Stimulated activated effector memory CD8-positive, alpha-beta T cell treated with anti-CD3 and anti-CD28 coated beads, Interleukin-12 subunit alpha, Interleukin-12 subunit beta, amount 100 ng/mL, for 72 hours (primary cell): ENCODE results near the gene SH3RF3.
"Not testable (repeated sequence)": the region's sequence is repeated elsewhere in the genome, so short reads cannot be mapped to it uniquely, and the experiment has no call there.

Experiments used
- ATAC-seq: fragments of 150-1000 bp; cut with Tn5 transposase; 2 replicates; pipeline ENCODE4 v1.10.0; 2021
- DNase-seq, 2 donors: peaks; one replicate each; pipeline ENCODE4 v3.0.0; 2021 to 2022; ENCODE audit warnings: low spot score in 2 of 2
- H3K27ac Mint-ChIP-seq: one replicate; pipeline ENCODE4 v1.8.0; 2022; ENCODE audit warnings: mild to moderate bottlenecking, mixed read lengths
- H3K36me3 Mint-ChIP-seq: one replicate; pipeline ENCODE4 v1.8.0; 2022; ENCODE audit warnings: mild to moderate bottlenecking, mixed read lengths
- H3K4me1 Mint-ChIP-seq: one replicate; pipeline ENCODE4 v1.8.0; 2022; ENCODE audit warnings: mixed read lengths
- H3K4me3 Mint-ChIP-seq: one replicate; pipeline ENCODE4 v1.8.0; 2022; ENCODE audit warnings: mild to moderate bottlenecking, mixed read lengths
- H3K9me3 Mint-ChIP-seq: one replicate; pipeline ENCODE4 v1.8.0; 2022; ENCODE audit warnings: mixed read lengths

The SH3RF3 gene

GRCh38 chr2:109213646-109214433, 84.8 kb downstream of the SH3RF3 start:
- DNase-seq (peak; percentile 45 to 76), ATAC-seq (peak; percentile 88)
- Mint-ChIP-seq H3K36me3 (peaks cover 17% of the 10 kb centered on the region), H3K4me1 (peaks cover 82% of the 10 kb centered on the region), H3K4me3 (peak overlapping the region; percentile 55), H3K27ac (peak overlapping the region; percentile 74), H3K9me3 (no peaks in the 10 kb centered on the region)

- Mint-ChIP-seq H3K27ac (peak overlapping the region; percentile 74), H3K9me3 (no peaks in the 10 kb centered on the region), H3K4me1 (peaks cover 83% of the 10 kb centered on the region), H3K36me3 (peaks cover 17% of the 10 kb centered on the region), H3K4me3 (peak overlapping the region; percentile 55)
- ATAC-seq = peak; percentile 19
- DNase-seq = no peak
Measured at GRCh38 chr2:109214651-109215371, 85.8 kb downstream of the SH3RF3 start.

GRCh38 chr2:109215866-109216265, 86.9 kb downstream of the SH3RF3 start:
- no peak overlapping the region for H3K27ac Mint-ChIP-seq
- peaks cover 17% of the 10 kb centered on the region for H3K36me3 Mint-ChIP-seq
- H3K4me1 Mint-ChIP-seq = peaks cover 73% of the 10 kb centered on the region
- no peaks in the 10 kb centered on the region for H3K9me3 Mint-ChIP-seq
- no peak for ATAC-seq
- no peak for DNase-seq
- H3K4me3 Mint-ChIP-seq = peak overlapping the region; percentile 55

- Mint-ChIP-seq H3K4me3 (no peak overlapping the region), H3K4me1 (peaks cover 69% of the 10 kb centered on the region), H3K9me3 (no peaks in the 10 kb centered on the region), H3K27ac (no peak overlapping the region), H3K36me3 (peaks cover 17% of the 10 kb centered on the region)
- ATAC-seq = no peak
- DNase-seq = no peak
Measured at GRCh38 chr2:109216332-109216731, 87.3 kb downstream of the SH3RF3 start.

- H3K4me3 Mint-ChIP-seq = peak overlapping the region; percentile 6
- ATAC-seq (no peak), DNase-seq (no peak)
- no peak overlapping the region for H3K27ac Mint-ChIP-seq
- H3K9me3 Mint-ChIP-seq = no peaks in the 10 kb centered on the region
- H3K36me3 Mint-ChIP-seq = peaks cover 17% of the 10 kb centered on the region
- H3K4me1 Mint-ChIP-seq = peaks cover 62% of the 10 kb centered on the region
Measured at GRCh38 chr2:109217362-109218086, 88.5 kb downstream of the SH3RF3 start.

GRCh38 chr2:109218087-109218791, 89.2 kb downstream of the SH3RF3 start:
- H3K4me3 Mint-ChIP-seq = peak overlapping the region; percentile 6
- no peaks in the 10 kb centered on the region for H3K9me3 Mint-ChIP-seq
- H3K4me1 Mint-ChIP-seq = peaks cover 55% of the 10 kb centered on the region
- H3K27ac Mint-ChIP-seq = no peak overlapping the region
- ATAC-seq = no peak
- no peak for DNase-seq
- peaks cover 14% of the 10 kb centered on the region for H3K36me3 Mint-ChIP-seq

GRCh38 chr2:109218792-109219126, 89.8 kb downstream of the SH3RF3 start:
- no peak overlapping the region for H3K27ac Mint-ChIP-seq

GRCh38 chr2:109220860-109221259, 91.9 kb downstream of the SH3RF3 start:
- DNase-seq (no peak), ATAC-seq (no peak)
- H3K27ac Mint-ChIP-seq = no peak overlapping the region
- H3K4me1 Mint-ChIP-seq = peaks cover 29% of the 10 kb centered on the region
- no peaks in the 10 kb centered on the region for H3K36me3 Mint-ChIP-seq
- H3K9me3 Mint-ChIP-seq = no peaks in the 10 kb centered on the region
- no peak overlapping the region for H3K4me3 Mint-ChIP-seq

More at GRCh38 chr2:109218792-109219126, 89.8 kb downstream of the SH3RF3 start:
- no peak for DNase-seq
- peaks cover 8% of the 10 kb centered on the region for H3K36me3 Mint-ChIP-seq
- no peak for ATAC-seq
- no peaks in the 10 kb centered on the region for H3K9me3 Mint-ChIP-seq
- peak overlapping the region; percentile 6 for H3K4me3 Mint-ChIP-seq
- peaks cover 50% of the 10 kb centered on the region for H3K4me1 Mint-ChIP-seq

GRCh38 chr2:109221316-109221715, 92.3 kb downstream of the SH3RF3 start:
- not testable (repeated sequence) for H3K4me3 Mint-ChIP-seq, H3K27ac Mint-ChIP-seq, H3K9me3 Mint-ChIP-seq, DNase-seq, ATAC-seq, H3K36me3 Mint-ChIP-seq
- peaks cover 24% of the 10 kb centered on the region for H3K4me1 Mint-ChIP-seq

GRCh38 chr2:109222422-109222821, 93.4 kb downstream of the SH3RF3 start:
- no peak for DNase-seq
- no peaks in the 10 kb centered on the region for H3K36me3 Mint-ChIP-seq
- H3K27ac Mint-ChIP-seq = no peak overlapping the region
- H3K4me3 Mint-ChIP-seq = no peak overlapping the region
- H3K9me3 Mint-ChIP-seq = no peaks in the 10 kb centered on the region
- H3K4me1 Mint-ChIP-seq = peaks cover 13% of the 10 kb centered on the region
- no peak for ATAC-seq

GRCh38 chr2:109222825-109223471, 93.9 kb downstream of the SH3RF3 start:
- H3K9me3 Mint-ChIP-seq = no peaks in the 10 kb centered on the region
- H3K36me3 Mint-ChIP-seq = no peaks in the 10 kb centered on the region
- DNase-seq (no peak), ATAC-seq (no peak)
- H3K27ac Mint-ChIP-seq = no peak overlapping the region
- peaks cover 8% of the 10 kb centered on the region for H3K4me1 Mint-ChIP-seq
- no peak overlapping the region for H3K4me3 Mint-ChIP-seq

GRCh38 chr2:109223490-109223889, 94.5 kb downstream of the SH3RF3 start:
- H3K4me3 Mint-ChIP-seq = no peak overlapping the region
- H3K36me3 Mint-ChIP-seq = no peaks in the 10 kb centered on the region
- H3K4me1 Mint-ChIP-seq = peaks cover 6% of the 10 kb centered on the region
- no peaks in the 10 kb centered on the region for H3K9me3 Mint-ChIP-seq
- no peak overlapping the region for H3K27ac Mint-ChIP-seq
- ATAC-seq = no peak
- DNase-seq = no peak

- peaks cover 10% of the 10 kb centered on the region for H3K4me1 Mint-ChIP-seq
- H3K4me3 Mint-ChIP-seq, H3K9me3 Mint-ChIP-seq, H3K36me3 Mint-ChIP-seq, DNase-seq, ATAC-seq, H3K27ac Mint-ChIP-seq: not testable (repeated sequence)
Measured at GRCh38 chr2:109224341-109224740, 95.3 kb downstream of the SH3RF3 start.

GRCh38 chr2:109225170-109225782, 96.3 kb downstream of the SH3RF3 start:
- Mint-ChIP-seq H3K9me3 (no peaks in the 10 kb centered on the region), H3K27ac (no peak overlapping the region), H3K36me3 (no peaks in the 10 kb centered on the region), H3K4me1 (peaks cover 12% of the 10 kb centered on the region), H3K4me3 (no peak overlapping the region)
- ATAC-seq = no peak
- no peak for DNase-seq
